ENCODE measurements around the gene INTS3. TPM values are rescaled to one million over a fixed set of nuclear protein-coding genes. Genes with fewer than 3 reads are reported as not detected.
A peak's percentile ranks its signal among the peaks of the same experiment; 100 is the strongest.

The INTS3 gene
- total RNA-seq, 1 experiment from 2014 or later, result 39.0 TPM

- ChIA-PET CTCF (interaction anchor here (0.6 to 0.8 kb wide), 3 partner anchors 101 to 152 kb away, joined by 3 to 5 read pairs (median 3); partner anchors contain the start of gene GATAD2B), POLR2A (interaction anchor here (0.5 to 1.5 kb wide), 10 partner anchors 8 to 267 kb away, joined by 3 to 9 read pairs (median 4); partner anchors contain the start of genes CREB3L4, JTB, SLC27A3 and SLC39A1)
- H3K4me3 ChIP-seq (ENCODE audit: low read depth, low read length), result peak overlapping the region; percentile 48
- TF ChIP-seq, protein P1, sequence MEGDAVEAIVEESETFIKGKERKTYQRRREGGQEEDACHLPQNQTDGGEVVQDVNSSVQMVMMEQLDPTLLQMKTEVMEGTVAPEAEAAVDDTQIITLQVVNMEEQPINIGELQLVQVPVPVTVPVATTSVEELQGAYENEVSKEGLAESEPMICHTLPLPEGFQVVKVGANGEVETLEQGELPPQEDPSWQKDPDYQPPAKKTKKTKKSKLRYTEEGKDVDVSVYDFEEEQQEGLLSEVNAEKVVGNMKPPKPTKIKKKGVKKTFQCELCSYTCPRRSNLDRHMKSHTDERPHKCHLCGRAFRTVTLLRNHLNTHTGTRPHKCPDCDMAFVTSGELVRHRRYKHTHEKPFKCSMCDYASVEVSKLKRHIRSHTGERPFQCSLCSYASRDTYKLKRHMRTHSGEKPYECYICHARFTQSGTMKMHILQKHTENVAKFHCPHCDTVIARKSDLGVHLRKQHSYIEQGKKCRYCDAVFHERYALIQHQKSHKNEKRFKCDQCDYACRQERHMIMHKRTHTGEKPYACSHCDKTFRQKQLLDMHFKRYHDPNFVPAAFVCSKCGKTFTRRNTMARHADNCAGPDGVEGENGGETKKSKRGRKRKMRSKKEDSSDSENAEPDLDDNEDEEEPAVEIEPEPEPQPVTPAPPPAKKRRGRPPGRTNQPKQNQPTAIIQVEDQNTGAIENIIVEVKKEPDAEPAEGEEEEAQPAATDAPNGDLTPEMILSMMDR (IDR thresholded peaks at IDR 0.05; ENCODE audit: insufficient read depth in 1 of 2, low read depth in 1 of 2, low read length in 1 of 2, severe bottlenecking in 1 of 2, unreplicated experiment in 1 of 2), result no peak
- BruUV-seq (replicated peaks), result TSS peak; percentile 97
- Mint-ChIP-seq H3K36me3 (ENCODE audit: insufficient read depth, unreplicated experiment) (peaks cover 4% of the 10 kb centered on the region), H3K9me3 (ENCODE audit: unreplicated experiment) (no peaks in the 10 kb centered on the region), H3K27me3 (ENCODE audit: insufficient read depth, unreplicated experiment) (peaks cover 2% of the 10 kb centered on the region), H3K4me1 (ENCODE audit: low read depth, unreplicated experiment) (peaks cover 11% of the 10 kb centered on the region), H3K4me3 (ENCODE audit: unreplicated experiment) (peak overlapping the region; percentile 77), H3K27ac (ENCODE audit: unreplicated experiment) (peak overlapping the region; percentile 43)
- H3K36me3 ChIP-seq (ENCODE audit: control insufficient read depth, insufficient read depth, low read length), result no peaks in the 10 kb centered on the region
- H3K27me3 ChIP-seq (replicated peaks; ENCODE audit: control insufficient read depth, insufficient read depth, low read length), result no peaks in the 10 kb centered on the region
- no peaks in the 10 kb centered on the region for H3K9me3 ChIP-seq
- DNase-seq, result peak; percentile 89 to 94
- H3K4me1 ChIP-seq, result no peaks in the 10 kb centered on the region; the same call in 1 of the 2 replicates
- intact Hi-C loops (cut with micrococcal nuclease; ENCODE audit: unreplicated experiment), result loop anchor here (5.0 kb wide), 1 partner anchor 204 kb away; the partner anchor contains the start of gene RAB13
These were observed 55.7 kb downstream of the INTS3 start for GRCh38 chr1:153783233-153784190.

DNA sequence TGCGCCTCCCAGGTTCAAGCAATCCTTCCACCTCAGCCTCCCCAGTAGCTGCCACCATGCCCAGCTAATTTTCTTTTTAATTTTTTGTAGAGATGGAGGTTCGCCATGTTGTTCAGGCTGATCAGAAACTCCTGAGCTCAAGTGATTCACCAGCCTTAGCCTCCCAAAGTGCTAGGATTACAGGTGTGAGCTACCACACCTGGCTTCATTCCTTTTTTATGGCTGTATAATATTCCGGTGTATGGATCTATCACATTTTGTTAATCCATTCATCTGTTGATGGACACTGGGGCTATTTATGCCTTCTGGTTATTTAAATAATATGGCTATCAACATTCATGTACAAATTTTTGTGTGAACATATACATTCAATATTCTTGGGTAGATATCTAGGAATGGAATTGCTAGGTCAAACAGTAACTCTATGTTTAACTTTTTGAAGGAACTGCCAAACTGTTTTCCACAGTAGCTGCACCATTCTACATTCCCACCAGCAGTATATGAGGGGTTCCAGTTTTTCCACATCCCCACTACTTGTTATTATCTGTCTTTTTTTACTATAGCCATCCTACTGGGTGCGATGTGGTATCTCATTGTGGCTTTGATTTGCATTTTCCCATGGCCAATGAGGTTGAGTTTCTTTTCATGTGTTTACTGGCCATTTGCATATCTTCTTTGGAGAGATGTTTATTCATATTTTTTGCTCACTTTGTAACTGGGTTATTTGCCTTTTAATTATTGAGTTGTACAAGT, 58.4 kb downstream of the INTS3 start:
- Histone ChIP-seq H3K9me3 (no peaks in the 10 kb centered on the region), H3K36me3 (ENCODE audit: control insufficient read depth, insufficient read depth, low read length) (no peaks in the 10 kb centered on the region), H3K4me1 (no peaks in the 10 kb centered on the region; the same call in 1 of the 2 replicates), H3K4me3 (ENCODE audit: low read depth, low read length) (no peak overlapping the region), H3K27me3 (replicated peaks; ENCODE audit: control insufficient read depth, insufficient read depth, low read length) (no peaks in the 10 kb centered on the region)
- intact Hi-C loops (cut with micrococcal nuclease; ENCODE audit: unreplicated experiment), result no loop called here
- no peak overlapping the region for H3K4me3 Mint-ChIP-seq (ENCODE audit: unreplicated experiment)
- peaks cover 11% of the 10 kb centered on the region for H3K4me1 Mint-ChIP-seq (ENCODE audit: low read depth, unreplicated experiment)
- peaks cover 4% of the 10 kb centered on the region for H3K36me3 Mint-ChIP-seq (ENCODE audit: insufficient read depth, unreplicated experiment)
- ChIA-PET CTCF (no interaction called here), POLR2A (no interaction called here)
- no TSS peak for BruUV-seq (replicated peaks)
- no peak for DNase-seq
- H3K9me3 Mint-ChIP-seq (ENCODE audit: unreplicated experiment), result no peaks in the 10 kb centered on the region
- H3K27ac Mint-ChIP-seq (ENCODE audit: unreplicated experiment), result no peak overlapping the region
- H3K27me3 Mint-ChIP-seq (ENCODE audit: insufficient read depth, unreplicated experiment), result peaks cover 2% of the 10 kb centered on the region
- TF ChIP-seq, protein P1 (IDR thresholded peaks at IDR 0.05; ENCODE audit: insufficient read depth in 1 of 2, low read depth in 1 of 2, low read length in 1 of 2, severe bottlenecking in 1 of 2, unreplicated experiment in 1 of 2), result no peak

GRCh38 chr1:153789478-153790034, 61.7 kb downstream of the INTS3 start:
- ChIA-PET CTCF (no interaction called here), POLR2A (no interaction called here)
- H3K9me3 ChIP-seq, result no peaks in the 10 kb centered on the region
- Mint-ChIP-seq H3K36me3 (ENCODE audit: insufficient read depth, unreplicated experiment) (no peaks in the 10 kb centered on the region), H3K9me3 (ENCODE audit: unreplicated experiment) (no peaks in the 10 kb centered on the region), H3K4me3 (ENCODE audit: unreplicated experiment) (no peak overlapping the region), H3K27me3 (ENCODE audit: insufficient read depth, unreplicated experiment) (peaks cover 2% of the 10 kb centered on the region), H3K27ac (ENCODE audit: unreplicated experiment) (no peak overlapping the region), H3K4me1 (ENCODE audit: low read depth, unreplicated experiment) (peaks cover 11% of the 10 kb centered on the region)
- intact Hi-C loops (cut with micrococcal nuclease; ENCODE audit: unreplicated experiment), result no loop called here
- H3K4me1 ChIP-seq, result no peaks in the 10 kb centered on the region; the same call in 1 of the 2 replicates
- no peak for DNase-seq
- no peaks in the 10 kb centered on the region for H3K36me3 ChIP-seq (ENCODE audit: control insufficient read depth, insufficient read depth, low read length)
- H3K27me3 ChIP-seq (replicated peaks; ENCODE audit: control insufficient read depth, insufficient read depth, low read length), result no peaks in the 10 kb centered on the region
- TF ChIP-seq, protein P1 (IDR thresholded peaks at IDR 0.05; ENCODE audit: insufficient read depth in 1 of 2, low read depth in 1 of 2, low read length in 1 of 2, severe bottlenecking in 1 of 2, unreplicated experiment in 1 of 2), result no peak
- H3K4me3 ChIP-seq (ENCODE audit: low read depth, low read length), result no peak overlapping the region
- no TSS peak for BruUV-seq (replicated peaks)
